GM21825 (cell line): ENCODE results near the gene MAPK11.

Experiments
- ATAC-seq: cut with Tn5 transposase; IDR thresholded peaks from one replicate; pipeline ENCODE4 v1.9.1; 2021; ENCODE audit warnings: mild to moderate bottlenecking, moderate library complexity; ENCODE audit not compliant: unreplicated experiment

MAPK11 gene

GRCh38 chr22:50296658-50297490 is 26.7 kb upstream of the MAPK11 start:
- ATAC-seq = no peak

GRCh38 chr22:50294319-50294656 is 24.1 kb upstream of the MAPK11 start:
- no peak for ATAC-seq

DNA sequence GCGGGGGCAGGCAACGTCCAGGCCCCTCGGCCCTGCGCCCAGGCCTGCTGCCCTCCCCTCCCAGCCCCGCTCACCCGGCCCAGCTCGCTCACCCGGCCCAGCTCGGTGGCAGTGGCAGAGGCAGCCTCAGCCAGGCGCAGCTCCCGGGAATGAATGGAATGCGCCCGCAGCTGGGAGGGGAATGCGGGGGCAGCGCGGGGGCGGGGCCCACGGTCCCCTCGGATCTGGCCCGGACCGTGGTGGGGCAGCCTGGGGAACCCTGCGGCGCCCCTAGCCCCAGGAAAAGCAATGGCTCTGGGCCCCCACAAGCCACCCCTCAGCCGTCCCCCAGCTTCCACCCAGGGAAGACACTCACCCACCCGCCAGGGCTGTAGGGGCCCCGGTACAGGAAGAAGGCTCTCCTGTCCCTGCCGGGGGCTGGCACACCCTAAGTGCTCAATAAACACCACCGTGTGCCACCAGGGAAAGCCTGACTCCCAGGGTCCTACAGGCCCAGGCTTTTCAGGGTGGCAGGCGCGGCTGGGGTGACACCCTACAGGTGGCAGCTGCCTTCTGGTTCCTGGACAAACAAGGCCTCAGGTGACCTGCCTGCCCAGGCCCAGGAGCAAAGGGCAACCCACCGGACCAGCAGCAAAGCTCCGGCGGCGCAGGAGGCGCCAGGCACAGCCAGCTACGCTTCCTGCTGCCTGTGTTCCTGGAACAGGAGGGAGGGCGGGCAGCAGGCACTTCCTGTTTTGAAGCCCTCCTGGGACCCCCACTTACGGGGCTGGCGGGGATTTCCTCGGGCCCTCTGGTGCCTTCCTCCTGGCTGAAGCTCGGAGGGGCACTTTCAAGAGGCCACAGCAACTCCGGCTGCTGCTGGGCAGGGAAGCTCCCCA is 23.5 kb upstream of the MAPK11 start:
- ATAC-seq = no peak

DNA sequence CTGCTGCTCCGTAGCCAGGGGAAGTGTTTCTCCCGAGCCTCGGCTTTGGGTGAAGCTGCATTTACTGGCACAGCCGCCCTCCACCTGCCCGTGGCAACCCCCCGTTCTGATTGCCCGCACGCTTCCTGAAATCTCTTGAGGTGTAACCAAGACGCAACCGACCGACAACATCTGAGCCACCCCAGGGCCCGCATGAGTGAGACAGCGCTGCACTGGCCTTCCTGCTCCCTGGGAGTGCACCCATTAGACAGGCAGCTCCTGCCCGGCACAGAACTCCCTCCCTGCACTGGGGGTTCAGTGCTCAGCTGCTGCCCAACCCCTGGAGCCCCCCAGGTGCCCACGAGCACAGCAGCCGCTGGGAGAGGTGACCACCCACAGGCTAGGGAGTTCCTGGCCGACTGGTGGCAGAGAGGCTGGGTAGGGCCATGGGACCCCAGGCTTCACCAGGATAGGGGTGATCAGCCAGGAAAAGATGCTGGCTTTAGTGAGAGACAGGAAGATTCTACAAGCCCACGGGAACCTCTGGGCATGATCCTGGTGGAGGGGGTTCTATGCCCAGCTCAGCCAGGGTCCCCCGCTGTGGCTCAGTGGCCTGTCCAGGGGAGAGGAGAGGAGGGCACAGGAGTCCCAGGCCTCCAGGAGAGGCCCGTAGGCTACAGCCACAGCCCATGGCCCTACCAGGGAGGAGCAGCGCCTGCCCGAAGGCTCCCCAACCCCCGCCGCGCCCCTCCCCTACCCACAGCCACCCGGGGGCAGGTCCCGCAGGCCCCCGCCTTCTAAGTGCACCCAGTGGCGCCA is 22.7 kb upstream of the MAPK11 start:
- ATAC-seq = no peak

DNA sequence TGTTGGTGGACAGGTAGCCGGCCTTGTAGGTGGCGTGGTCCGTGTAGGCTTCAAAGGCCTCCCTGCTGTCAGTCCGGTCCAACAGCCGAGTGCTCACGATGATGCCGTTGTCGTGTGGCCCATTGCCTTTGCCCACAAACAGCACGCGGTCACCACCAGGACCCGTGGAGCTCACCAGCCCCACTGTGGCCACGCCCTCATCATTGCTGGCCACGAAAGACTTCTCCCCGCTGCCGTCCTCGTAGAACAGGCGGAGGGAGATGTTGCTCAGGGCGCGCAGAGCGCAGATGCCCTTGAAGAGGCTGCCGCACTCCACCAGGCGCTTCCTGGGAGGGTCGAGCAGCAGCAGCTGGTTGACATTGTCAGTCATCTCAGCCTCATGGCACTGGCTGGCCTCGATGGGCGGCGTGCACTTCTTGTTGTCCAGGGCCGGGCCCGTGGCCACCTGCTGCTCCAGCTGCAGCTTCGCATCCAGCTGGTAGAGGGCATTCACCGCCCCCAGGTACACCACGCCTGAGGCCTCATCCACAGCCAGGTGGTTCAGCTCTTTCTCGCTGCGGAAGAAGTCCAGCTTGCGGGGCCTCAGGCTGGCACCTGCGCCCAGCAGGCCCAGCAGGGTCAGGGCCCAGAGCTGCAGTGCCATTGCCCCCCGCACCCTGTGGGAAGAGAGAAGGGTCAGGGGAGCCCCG is 19.9 kb upstream of the MAPK11 start:
- ATAC-seq = no peak

DNA sequence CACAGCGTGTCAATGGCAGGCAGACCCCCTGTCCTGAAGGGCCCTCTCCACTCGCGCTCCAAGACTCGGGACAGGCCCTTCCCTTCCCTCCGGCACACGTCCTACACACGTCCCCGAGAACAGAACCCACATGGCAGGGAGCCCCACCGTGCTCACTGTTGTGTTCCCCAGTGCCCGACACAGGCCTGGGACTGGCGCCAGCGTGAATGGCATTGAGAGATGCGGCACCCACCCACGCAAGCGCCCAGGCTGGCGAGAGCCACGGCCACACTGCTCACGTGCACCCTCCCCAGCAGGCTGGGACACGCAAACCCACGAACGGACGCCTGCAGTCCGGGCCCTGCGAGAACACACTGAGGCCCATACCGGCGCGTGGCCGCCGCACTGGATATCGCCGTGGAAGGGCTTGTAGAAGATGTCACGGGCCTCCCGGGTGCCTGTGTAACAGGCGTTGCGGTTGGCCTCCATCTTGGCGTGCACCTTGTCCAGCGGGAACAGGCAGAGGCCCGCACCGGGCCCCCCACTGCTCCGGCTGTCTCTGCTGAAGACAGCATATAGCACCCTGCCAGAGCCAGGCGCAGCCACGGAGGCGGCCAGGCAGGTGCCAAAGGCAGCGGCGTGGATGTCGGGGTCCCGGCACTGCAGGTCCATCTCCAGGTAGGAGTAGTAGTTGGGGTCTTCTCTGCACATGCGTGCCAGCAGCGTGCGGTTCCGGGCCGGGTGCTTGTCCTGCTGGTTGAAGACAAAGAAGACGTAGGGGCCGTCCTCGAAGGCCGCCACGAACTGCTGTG is 19.2 kb upstream of the MAPK11 start:
- ATAC-seq = no peak

GRCh38 chr22:50287731-50288130 is 17.6 kb upstream of the MAPK11 start:
- no peak for ATAC-seq

- ATAC-seq = no peak
Measured at GRCh38 chr22:50286701-50287318, 16.6 kb upstream of the MAPK11 start.

- ATAC-seq = no peak
Measured at GRCh38 chr22:50286275-50286674, 16.1 kb upstream of the MAPK11 start.

- ATAC-seq = no peak
Measured at GRCh38 chr22:50285568-50286229, 15.5 kb upstream of the MAPK11 start.

GRCh38 chr22:50284479-50284878 is 14.3 kb upstream of the MAPK11 start:
- no peak for ATAC-seq

GRCh38 chr22:50283821-50284220 is 13.6 kb upstream of the MAPK11 start:
- no peak for ATAC-seq

DNA sequence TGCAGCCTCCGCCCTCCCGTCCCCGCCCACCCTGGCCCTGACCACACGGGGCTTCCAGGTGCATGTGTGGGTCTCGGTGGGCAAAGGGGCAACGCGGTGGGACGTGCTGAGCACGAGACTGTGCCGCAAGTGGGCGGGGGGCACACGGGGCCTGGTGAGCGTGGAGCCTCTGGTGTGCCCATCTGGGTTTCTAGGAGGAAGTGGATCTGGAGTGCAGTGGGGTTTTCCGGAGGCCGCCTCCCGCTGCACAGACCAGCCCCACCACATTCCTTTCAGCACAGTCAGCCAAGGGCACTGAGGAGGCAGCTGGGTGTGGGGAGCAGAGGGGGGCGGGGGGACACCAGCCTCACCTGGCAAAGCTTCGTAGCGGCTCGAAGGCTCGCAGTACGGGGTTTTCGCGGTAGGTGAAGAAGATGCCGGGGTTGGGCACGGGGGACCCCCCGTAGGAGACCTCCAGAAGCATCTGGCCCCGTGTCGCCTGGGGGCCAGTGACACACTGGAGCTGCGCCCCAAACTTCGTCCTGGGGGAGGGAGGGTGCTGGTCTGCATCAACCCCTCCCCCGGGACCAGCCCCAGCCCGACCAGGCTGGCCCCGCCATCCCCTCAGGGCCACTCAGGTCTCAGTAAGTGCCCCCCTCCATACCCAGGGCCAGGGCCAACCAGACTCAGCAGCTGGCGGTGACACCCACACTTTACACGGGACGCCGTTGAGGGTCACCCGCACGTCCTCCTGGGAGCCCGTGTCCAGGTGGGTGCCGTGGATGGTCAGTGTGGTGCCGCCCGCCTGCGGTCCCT is 12.4 kb upstream of the MAPK11 start:
- ATAC-seq = no peak

DNA sequence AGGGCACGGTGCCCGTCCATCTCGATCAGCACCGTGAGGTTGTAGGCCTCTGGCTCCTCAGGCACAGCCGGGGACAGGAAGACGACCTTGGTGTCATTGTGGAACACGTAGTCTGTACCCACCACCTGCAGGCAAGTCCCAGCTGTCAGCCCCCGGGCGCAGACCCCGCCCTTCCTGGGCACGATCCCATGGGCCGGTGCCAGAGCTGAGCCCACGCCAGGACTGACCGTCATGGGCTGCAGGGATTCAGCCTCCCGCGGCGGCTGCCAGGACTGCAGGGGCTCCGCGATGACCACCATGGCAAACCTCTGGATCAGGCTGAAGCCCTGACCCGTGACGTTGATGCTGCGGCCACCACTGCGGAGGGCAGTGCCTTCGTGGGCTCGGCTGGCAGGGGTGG is 11.8 kb upstream of the MAPK11 start:
- ATAC-seq = no peak

GRCh38 chr22:50281384-50281760 is 11.2 kb upstream of the MAPK11 start:
- ATAC-seq = no peak

DNA sequence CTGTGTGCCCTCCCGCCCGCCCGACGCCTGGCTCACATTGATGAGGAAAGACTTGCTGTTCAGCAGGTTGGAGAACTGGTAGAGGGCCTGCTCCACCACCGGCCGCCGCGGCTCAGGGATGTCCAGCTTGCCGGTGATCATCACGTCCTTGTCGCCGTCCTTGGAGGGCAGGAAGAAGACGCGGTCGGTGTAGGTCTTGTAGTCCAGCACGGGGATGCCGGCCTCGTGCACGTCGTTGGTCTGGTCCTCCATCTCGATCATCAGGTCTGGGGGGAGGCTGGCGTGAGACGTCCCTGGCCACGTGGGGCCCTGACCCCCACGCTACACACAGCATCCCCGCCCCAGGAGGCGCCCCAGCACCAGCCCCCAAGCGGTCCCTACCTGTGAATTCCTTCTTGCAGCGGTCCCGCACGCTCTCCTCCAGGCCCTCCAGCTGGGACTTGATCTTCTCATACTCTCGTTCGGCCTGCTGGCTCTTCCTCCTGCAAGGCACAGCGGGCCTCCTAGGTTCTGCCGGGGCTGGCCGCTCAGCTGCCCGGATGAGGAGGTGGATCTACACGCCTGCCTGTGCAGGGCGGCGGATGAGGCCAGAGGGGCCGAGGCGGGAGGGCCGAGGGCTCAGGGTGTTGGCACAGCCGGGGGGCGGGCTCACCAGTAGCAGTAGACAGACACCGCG is 10.7 kb upstream of the MAPK11 start:
- no peak for ATAC-seq

- ATAC-seq = no peak
Measured at GRCh38 chr22:50280022-50280707, 10.0 kb upstream of the MAPK11 start.
